Suppressor macrophage (primary cell): ENCODE data around the gene HFE.
"Not testable (repeated sequence)": the region's sequence is repeated elsewhere in the genome, so short reads cannot be mapped to it uniquely, and the experiment has no call there.

Source experiments
- DNase-seq, 4 experiments: peaks; one replicate each; pipeline ENCODE4 v3.0.0-alpha.2; 2020 to 2022
- total RNA-seq, 17 experiments: gene quantifications; one replicate each; lab custom pipeline; 2026; ENCODE audit warnings: mixed read lengths in 6 of 17, inconsistent platforms in 3 of 17; lab: John Stamatoyannopoulos, UW

HFE gene
- total RNA-seq, result 3.3 to 25.4 (median 13.3) reads per million in 17 experiments

GRCh38 chr6:26087284-26088115 is at the start of gene HFE:
TSS of gene HFE (plus strand) at chr6:26087429. CDS start at chr6:26087441, 12 bp downstream.
- DNase-seq, result peak; percentile 74 to 87 (median 84)

- DNase-seq, result no peak
Observed at GRCh38 chr6:26041946-26042345, 45.3 kb upstream of the HFE start.

GRCh38 chr6:26043384-26044139 is 43.7 kb upstream of the HFE start:
- peak; percentile 84 to 97 (median 93) for DNase-seq

- DNase-seq, result peak in 3 of 4 experiments; percentile 23 to 39 (median 23)
Observed at GRCh38 chr6:26044140-26045064, 42.8 kb upstream of the HFE start.

GRCh38 chr6:26045065-26045927 is 41.9 kb upstream of the HFE start:
- peak; percentile 82 to 95 (median 94) for DNase-seq

- DNase-seq, result peak in 1 of 4 experiments; percentile 8
Observed at GRCh38 chr6:26045928-26046368, 41.3 kb upstream of the HFE start.

- DNase-seq, result not testable (repeated sequence)
Observed at GRCh38 chr6:26047329-26047728, 39.9 kb upstream of the HFE start.

- no peak for DNase-seq
Observed at GRCh38 chr6:26048590-26048989, 38.6 kb upstream of the HFE start.

- no peak for DNase-seq
Observed at GRCh38 chr6:26051665-26052310, 35.4 kb upstream of the HFE start.

- not testable (repeated sequence) for DNase-seq
Observed at GRCh38 chr6:26052762-26053250, 34.4 kb upstream of the HFE start.

GRCh38 chr6:26053992-26054780 is 33.0 kb upstream of the HFE start:
- peak; percentile 19 to 40 (median 30) for DNase-seq

- peak; percentile 91 to 95 (median 94) for DNase-seq
Observed at GRCh38 chr6:26054781-26055718, 32.2 kb upstream of the HFE start.

- peak; percentile 90 to 94 (median 92) for DNase-seq
Observed at GRCh38 chr6:26055719-26056582, 31.3 kb upstream of the HFE start.

- DNase-seq, result peak; percentile 23 to 53 (median 38)
Observed at GRCh38 chr6:26056583-26057350, 30.5 kb upstream of the HFE start.

- DNase-seq, result no peak
Observed at GRCh38 chr6:26057899-26058298, 29.3 kb upstream of the HFE start.

GRCh38 chr6:26058477-26059033 is 28.7 kb upstream of the HFE start:
- DNase-seq, result not testable (repeated sequence)
